Right renal pelvis (tissue), 4 donors: ENCODE results near the gene SOBP. TPM values are rescaled to one million over a fixed set of nuclear protein-coding genes. Genes with fewer than 3 reads are reported as not detected.
"Not testable (repeated sequence)": the region's sequence is repeated elsewhere in the genome, so short reads cannot be mapped to it uniquely, and the experiment has no call there.

Source experiments
- DNase-seq, 4 donors: peaks; one replicate each; pipeline ENCODE4 v3.0.0-alpha.2; 2013; ENCODE audit warnings: low read depth in 4 of 4, low spot score in 3 of 4, missing footprints in 1 of 4
- polyA plus RNA-seq, 4 donors: library from polyadenylated mRNA; unstranded; fragments of 120-200 nt; gene quantifications; one replicate each; pipeline ENCODE4 v1.2.1, GENCODE V29; 2013; ENCODE audit not compliant: insufficient read length in 4 of 4

SOBP gene, protein sequence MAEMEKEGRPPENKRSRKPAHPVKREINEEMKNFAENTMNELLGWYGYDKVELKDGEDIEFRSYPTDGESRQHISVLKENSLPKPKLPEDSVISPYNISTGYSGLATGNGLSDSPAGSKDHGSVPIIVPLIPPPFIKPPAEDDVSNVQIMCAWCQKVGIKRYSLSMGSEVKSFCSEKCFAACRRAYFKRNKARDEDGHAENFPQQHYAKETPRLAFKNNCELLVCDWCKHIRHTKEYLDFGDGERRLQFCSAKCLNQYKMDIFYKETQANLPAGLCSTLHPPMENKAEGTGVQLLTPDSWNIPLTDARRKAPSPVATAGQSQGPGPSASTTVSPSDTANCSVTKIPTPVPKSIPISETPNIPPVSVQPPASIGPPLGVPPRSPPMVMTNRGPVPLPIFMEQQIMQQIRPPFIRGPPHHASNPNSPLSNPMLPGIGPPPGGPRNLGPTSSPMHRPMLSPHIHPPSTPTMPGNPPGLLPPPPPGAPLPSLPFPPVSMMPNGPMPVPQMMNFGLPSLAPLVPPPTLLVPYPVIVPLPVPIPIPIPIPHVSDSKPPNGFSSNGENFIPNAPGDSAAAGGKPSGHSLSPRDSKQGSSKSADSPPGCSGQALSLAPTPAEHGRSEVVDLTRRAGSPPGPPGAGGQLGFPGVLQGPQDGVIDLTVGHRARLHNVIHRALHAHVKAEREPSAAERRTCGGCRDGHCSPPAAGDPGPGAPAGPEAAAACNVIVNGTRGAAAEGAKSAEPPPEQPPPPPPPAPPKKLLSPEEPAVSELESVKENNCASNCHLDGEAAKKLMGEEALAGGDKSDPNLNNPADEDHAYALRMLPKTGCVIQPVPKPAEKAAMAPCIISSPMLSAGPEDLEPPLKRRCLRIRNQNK
- 10 to 100 TPM; 11.1 to 13.7 (median 12.3) TPM for polyA plus RNA-seq

GRCh38 chr6:107489636-107490565 lies at the start of gene SOBP:
Gene SOBP (plus strand): TSS chr6:107490117. CDS start chr6:107490617, 500 bp downstream.
- DNase-seq = peak in 1 of 4 donors; percentile 59

DNA sequence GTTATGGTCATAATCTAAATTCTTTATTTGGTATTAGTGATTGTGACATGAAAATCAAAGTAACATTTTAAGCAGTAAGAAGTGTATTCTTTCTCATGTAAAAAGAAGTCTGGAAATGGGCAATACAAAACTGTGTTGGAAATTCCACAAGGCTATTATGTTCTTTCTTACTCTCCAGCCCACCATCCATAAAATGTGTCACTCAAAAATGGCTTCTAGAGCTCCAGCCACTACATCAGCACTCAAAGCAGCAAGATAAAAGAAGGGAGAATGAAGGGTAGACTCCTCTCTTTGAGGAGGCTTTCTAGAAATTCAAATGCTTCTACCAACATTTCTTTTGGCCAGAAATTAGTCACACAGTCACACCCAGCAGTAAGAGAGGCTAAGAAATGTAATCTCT lies 49.0 kb upstream of the SOBP start:
- DNase-seq = no peak

GRCh38 chr6:107441682-107442081 lies 48.2 kb upstream of the SOBP start:
- peak in 1 of 4 donors; percentile 4 for DNase-seq

DNA sequence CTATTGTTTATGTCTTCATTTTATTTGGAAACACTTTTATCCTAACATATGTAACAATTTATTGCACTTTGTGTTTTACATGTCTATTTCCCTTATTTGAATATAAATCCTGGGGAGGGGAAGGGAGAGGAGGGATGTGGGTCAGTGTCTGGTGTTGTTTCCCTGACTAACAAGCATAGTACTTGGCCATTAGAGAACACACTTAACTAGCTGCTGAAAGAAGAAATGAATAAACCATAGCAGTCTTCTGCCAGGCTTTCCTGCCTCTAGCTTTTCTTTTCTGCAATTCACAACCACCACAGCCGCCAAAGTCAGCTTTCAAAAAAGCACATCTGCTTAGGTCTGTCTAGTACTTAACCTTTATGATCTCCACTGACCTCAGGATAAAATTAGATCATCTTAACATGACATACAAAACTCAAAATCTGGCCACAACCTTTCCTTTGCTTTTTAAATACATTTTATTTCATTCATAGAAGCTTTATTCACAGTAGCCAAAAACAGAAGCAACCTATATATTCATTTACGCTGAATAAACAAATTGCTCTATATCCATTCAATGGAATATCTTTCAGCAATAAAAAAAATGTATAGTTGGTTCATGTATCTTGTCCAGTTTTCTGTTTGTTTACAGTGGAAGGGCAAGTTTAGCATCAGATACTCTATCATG lies 46.8 kb upstream of the SOBP start:
- no peak for DNase-seq

GRCh38 chr6:107443608-107444267 lies 46.2 kb upstream of the SOBP start:
- DNase-seq = no peak

- no peak for DNase-seq
These were observed 45.6 kb upstream of the SOBP start for GRCh38 chr6:107444277-107444676.

DNA sequence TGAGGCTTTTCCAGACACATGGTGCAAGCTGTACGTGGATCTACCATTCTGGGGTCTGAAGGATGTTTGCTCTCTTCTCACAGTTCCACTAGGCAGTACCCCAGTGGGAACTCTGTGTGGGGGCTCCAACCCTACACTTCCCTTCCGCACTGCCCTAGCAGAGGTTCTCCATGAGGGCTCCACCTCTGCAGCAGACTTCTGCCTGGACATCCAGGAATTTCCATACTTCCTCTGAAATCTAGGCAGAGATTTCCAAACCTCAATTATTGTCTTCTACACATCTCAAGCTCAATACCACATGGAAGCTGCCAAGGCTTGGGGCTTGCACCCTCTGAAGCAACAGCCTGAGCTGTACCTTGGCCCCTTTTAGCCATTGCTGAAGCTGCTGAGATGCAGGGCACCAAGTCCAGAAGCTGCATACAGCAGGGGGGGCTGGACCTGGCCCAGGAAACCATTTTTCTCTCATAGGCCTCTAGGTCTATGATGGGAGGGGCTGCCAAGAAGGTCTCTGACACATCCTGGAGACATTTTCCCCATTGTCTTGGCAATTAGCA lies 42.2 kb upstream of the SOBP start:
- no peak for DNase-seq

- no peak for DNase-seq
These were observed 41.1 kb upstream of the SOBP start for GRCh38 chr6:107448776-107449175.

GRCh38 chr6:107458672-107459282 lies 31.1 kb upstream of the SOBP start:
- no peak for DNase-seq

GRCh38 chr6:107459283-107460082 lies 30.4 kb upstream of the SOBP start, which contains the start of gene PDSS2:
Gene PDSS2 (minus strand): TSS chr6:107459564. CDS start chr6:107459285, 279 bp downstream.
- DNase-seq = peak; percentile 90 to 95 (median 94)

DNA sequence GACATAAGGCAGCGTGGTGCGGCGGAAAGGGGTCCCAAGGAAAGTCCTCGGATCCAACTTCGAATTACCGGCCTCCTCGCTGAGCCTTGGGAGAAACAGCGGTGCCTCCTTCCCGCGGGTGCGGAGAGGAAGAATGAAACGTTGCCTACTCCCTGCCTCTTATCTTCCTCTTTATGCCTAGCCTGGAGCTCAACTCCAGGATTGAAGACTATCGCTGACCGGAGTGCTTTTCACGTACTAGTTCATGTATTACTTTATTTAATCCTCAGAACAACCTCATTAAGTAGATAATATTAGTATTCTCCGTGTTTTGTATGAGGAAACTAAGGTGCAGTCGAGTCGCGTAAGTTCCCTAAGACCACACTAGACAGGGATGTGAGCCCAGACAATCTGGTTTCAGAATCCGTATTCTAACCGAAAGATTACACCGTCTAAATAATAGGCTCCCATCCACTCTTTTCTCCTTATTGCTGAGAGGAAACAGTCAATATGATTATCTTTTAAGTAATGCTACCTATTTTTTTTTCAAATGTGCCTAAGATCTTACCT lies 29.8 kb upstream of the SOBP start:
- DNase-seq = no peak

DNA sequence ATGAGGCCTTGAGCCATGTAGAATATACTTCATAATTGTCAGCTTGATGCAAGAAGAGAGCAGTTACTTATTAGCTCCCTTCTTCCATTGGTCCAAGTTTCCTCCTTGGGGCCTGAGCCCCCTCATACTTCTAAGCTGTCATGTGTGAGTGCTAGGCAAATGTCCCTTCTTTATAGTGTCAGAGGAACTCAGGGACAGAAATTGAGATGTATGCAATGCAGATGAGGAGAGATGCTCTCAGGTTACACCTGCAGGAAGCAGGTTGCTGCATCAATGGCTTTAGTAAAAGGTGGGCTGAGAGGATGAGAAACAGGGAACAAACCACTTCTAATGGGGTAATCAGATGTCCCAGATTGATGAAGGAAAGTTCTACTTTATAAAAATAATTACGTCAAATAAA lies 23.9 kb upstream of the SOBP start:
- DNase-seq = no peak

- DNase-seq = no peak
These were observed 19.6 kb upstream of the SOBP start for GRCh38 chr6:107470364-107470763.

- no peak for DNase-seq
These were observed 16.3 kb upstream of the SOBP start for GRCh38 chr6:107473660-107474059.

- DNase-seq = not testable (repeated sequence)
These were observed 14.6 kb upstream of the SOBP start for GRCh38 chr6:107475360-107475759.

DNA sequence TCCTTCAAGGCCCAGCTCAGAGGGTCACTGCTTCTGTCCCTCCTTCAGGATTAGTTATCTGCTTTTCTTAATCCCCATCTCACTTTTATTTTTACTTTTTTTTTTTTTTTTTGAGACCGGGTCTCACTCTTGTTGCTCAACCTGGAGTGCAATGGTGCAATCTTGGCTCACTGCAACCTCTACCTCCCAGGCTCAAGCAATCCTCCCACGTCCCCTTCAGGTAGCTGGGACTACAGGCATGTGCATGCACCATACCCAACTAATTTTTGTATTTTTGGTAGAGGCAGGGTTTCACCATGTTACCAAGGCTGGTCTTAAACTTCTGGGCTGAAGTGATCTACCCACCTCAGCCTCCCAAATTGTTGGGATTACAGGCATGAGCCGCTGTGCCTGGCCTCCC lies 14.1 kb upstream of the SOBP start:
- DNase-seq = not testable (repeated sequence)

GRCh38 chr6:107479089-107479690 lies 10.7 kb upstream of the SOBP start:
- no peak for DNase-seq
